Stimulated activated naive B cell treated with anti-CD40 and anti-IgM and Interleukin-4, amounts not matched to agents 10 μg/mL and 1 μg/mL and 100 μg/mL, for 72 hours (primary cell): Measurements from ENCODE around the gene L3MBTL1.

Source experiments
- ATAC-seq, 2 donors: fragments of 150-1000 bp; cut with Tn5 transposase; replicated peaks; 2 replicates each; pipeline ENCODE4 v1.10.0; 2021; ENCODE audit warnings: moderate library complexity in 1 of 2
- DNase-seq: peaks from one replicate; pipeline ENCODE4 v3.0.0; 2021
- H3K27ac Mint-ChIP-seq: one replicate; pipeline ENCODE4 v1.8.0; 2022; ENCODE audit warnings: mild to moderate bottlenecking, mixed read lengths
- H3K27me3 Mint-ChIP-seq, 2 donors: one replicate each; pipeline ENCODE4 v1.8.0; 2022; ENCODE audit warnings: mixed read lengths in 2 of 2
- H3K36me3 Mint-ChIP-seq, 2 donors: one replicate each; pipeline ENCODE4 v1.8.0; 2022; ENCODE audit warnings: mixed read lengths in 2 of 2, mild to moderate bottlenecking in 1 of 2
- H3K4me1 Mint-ChIP-seq, 2 donors: one replicate each; pipeline ENCODE4 v1.8.0; 2022; ENCODE audit warnings: mixed read lengths in 2 of 2, mild to moderate bottlenecking in 1 of 2
- H3K4me3 Mint-ChIP-seq, 2 donors: one replicate each; pipeline ENCODE4 v1.8.0; 2022; ENCODE audit warnings: mild to moderate bottlenecking in 2 of 2, mixed read lengths in 2 of 2, moderate library complexity in 1 of 2
- H3K9me3 Mint-ChIP-seq, 2 donors: one replicate each; pipeline ENCODE4 v1.8.0; 2022; ENCODE audit warnings: mixed read lengths in 2 of 2, mild to moderate bottlenecking in 1 of 2

Gene L3MBTL1

DNA sequence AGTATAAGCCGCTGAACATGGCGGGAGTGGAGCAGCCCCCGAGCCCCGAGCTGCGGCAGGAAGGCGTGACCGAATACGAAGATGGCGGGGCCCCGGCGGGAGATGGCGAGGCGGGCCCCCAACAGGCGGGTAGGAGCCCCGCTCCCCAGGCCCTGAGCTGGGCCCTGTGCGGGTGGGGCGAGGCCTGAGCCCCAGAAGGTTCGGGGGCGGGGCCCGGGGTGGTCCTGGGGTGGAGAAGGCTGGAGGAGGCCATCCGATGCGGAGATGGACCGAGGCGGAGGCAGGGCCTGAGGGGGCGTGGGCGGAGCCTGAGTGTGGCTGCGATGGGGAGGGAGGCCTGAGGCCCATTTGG is 7.1 kb downstream of the L3MBTL1 start:
- H3K9me3 Mint-ChIP-seq = no peaks in the 10 kb centered on the region
- peak; percentile 24 to 25 for ATAC-seq
- no peak for DNase-seq

GRCh38 chr20:43515628-43516027 is 8.1 kb downstream of the L3MBTL1 start:
- ATAC-seq (no peak), DNase-seq (no peak)
- H3K27me3 Mint-ChIP-seq = peaks cover 0 to 10% of the 10 kb centered on the region in 2 donors
- peaks cover 0 to 12% of the 10 kb centered on the region in 2 donors for H3K36me3 Mint-ChIP-seq
- no peak overlapping the region for H3K27ac Mint-ChIP-seq
- H3K4me3 Mint-ChIP-seq = peak overlapping the region in 1 of 2 donors; percentile 97
- peaks cover 0 to 4% of the 10 kb centered on the region in 2 donors for H3K9me3 Mint-ChIP-seq
- H3K4me1 Mint-ChIP-seq = peaks cover 0 to 21% of the 10 kb centered on the region in 2 donors

More for the DNA sequence above, 7.1 kb downstream of the L3MBTL1 start:
- peak overlapping the region; percentile 96 to 97 for H3K4me3 Mint-ChIP-seq
- peaks cover 0 to 21% of the 10 kb centered on the region in 2 donors for H3K4me1 Mint-ChIP-seq
- peaks cover 0 to 12% of the 10 kb centered on the region in 2 donors for H3K36me3 Mint-ChIP-seq
- peak overlapping the region; percentile 98 for H3K27ac Mint-ChIP-seq
- H3K27me3 Mint-ChIP-seq = peaks cover 0 to 10% of the 10 kb centered on the region in 2 donors

- ATAC-seq (no peak), DNase-seq (no peak)
- H3K27ac Mint-ChIP-seq = no peak overlapping the region
- H3K36me3 Mint-ChIP-seq = peaks cover 0 to 14% of the 10 kb centered on the region in 2 donors
- H3K27me3 Mint-ChIP-seq = peaks cover 0 to 6% of the 10 kb centered on the region in 2 donors
- peaks cover 0 to 21% of the 10 kb centered on the region in 2 donors for H3K4me1 Mint-ChIP-seq
- peaks cover 0 to 6% of the 10 kb centered on the region in 2 donors for H3K9me3 Mint-ChIP-seq
- H3K4me3 Mint-ChIP-seq = no peak overlapping the region
These were observed 8.8 kb downstream of the L3MBTL1 start for GRCh38 chr20:43516251-43516824.

GRCh38 chr20:43520074-43520630 is 12.7 kb downstream of the L3MBTL1 start:
- peaks cover 0 to 8% of the 10 kb centered on the region in 2 donors for H3K4me1 Mint-ChIP-seq
- peaks cover 0 to 6% of the 10 kb centered on the region in 2 donors for H3K9me3 Mint-ChIP-seq
- H3K27ac Mint-ChIP-seq = no peak overlapping the region
- no peak for DNase-seq
- no peak overlapping the region for H3K4me3 Mint-ChIP-seq
- H3K36me3 Mint-ChIP-seq = peaks cover 0 to 9% of the 10 kb centered on the region in 2 donors
- H3K27me3 Mint-ChIP-seq = no peaks in the 10 kb centered on the region
- ATAC-seq = no peak

DNA sequence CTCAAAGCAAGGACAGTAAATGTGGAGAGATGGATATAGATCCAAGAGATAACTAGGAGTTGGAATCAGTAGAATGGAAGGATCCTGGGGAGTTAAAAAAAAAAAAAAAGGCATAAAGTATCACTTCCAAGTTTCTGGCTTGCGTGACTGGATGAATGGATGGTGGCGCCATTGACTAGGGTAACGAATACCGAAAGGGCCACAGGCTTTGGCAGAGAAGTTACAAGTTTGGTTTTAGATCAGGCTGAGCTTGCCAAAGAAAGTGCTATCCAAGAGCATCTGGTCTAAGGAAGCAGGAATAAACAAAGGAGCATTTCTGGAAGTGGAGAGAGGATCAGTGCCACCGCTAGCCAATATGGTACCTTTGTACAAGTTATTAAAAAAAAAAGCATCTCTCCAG is 17.5 kb downstream of the L3MBTL1 start:
- Mint-ChIP-seq H3K36me3 (peaks cover 5 to 7% of the 10 kb centered on the region in 2 donors), H3K4me1 (no peaks in the 10 kb centered on the region), H3K4me3 (no peak overlapping the region), H3K9me3 (peaks cover 0 to 4% of the 10 kb centered on the region in 2 donors), H3K27ac (no peak overlapping the region), H3K27me3 (peaks cover 0 to 3% of the 10 kb centered on the region in 2 donors)
- no peak for DNase-seq
- ATAC-seq = no peak

GRCh38 chr20:43528258-43528875 is 20.9 kb downstream of the L3MBTL1 start:
- Mint-ChIP-seq H3K36me3 (peaks cover 4 to 5% of the 10 kb centered on the region in 2 donors), H3K9me3 (no peaks in the 10 kb centered on the region), H3K4me3 (no peak overlapping the region), H3K27me3 (peaks cover 0 to 3% of the 10 kb centered on the region in 2 donors), H3K27ac (no peak overlapping the region), H3K4me1 (no peaks in the 10 kb centered on the region)
- ATAC-seq = no peak
- DNase-seq = no peak

DNA sequence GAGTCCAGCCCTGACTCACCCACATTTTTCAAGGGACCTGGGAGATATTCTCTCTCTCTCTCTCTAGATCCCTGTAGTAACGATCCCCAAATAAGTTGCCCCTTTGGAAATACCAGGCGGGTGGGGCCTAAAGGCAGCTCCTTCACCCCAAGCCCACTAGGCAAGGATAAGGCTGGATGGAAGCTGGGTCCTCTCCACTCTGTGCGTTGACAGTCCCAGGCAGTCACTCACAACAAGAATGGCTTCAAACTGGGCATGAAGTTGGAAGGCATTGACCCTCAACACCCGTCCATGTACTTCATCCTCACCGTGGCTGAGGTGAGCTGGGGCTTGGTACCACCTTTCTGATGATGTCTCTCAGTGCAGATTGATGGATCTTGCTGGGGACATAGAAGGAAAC is 21.6 kb downstream of the L3MBTL1 start:
- H3K4me3 Mint-ChIP-seq = no peak overlapping the region
- H3K4me1 Mint-ChIP-seq = no peaks in the 10 kb centered on the region
- no peak overlapping the region for H3K27ac Mint-ChIP-seq
- H3K36me3 Mint-ChIP-seq = peaks cover 4 to 5% of the 10 kb centered on the region in 2 donors
- DNase-seq = no peak
- peaks cover 0 to 3% of the 10 kb centered on the region in 2 donors for H3K27me3 Mint-ChIP-seq
- no peak for ATAC-seq
- H3K9me3 Mint-ChIP-seq = no peaks in the 10 kb centered on the region

GRCh38 chr20:43529457-43530153 is 22.1 kb downstream of the L3MBTL1 start:
- H3K9me3 Mint-ChIP-seq = no peaks in the 10 kb centered on the region
- ATAC-seq = no peak
- H3K27me3 Mint-ChIP-seq = peaks cover 0 to 3% of the 10 kb centered on the region in 2 donors
- H3K4me3 Mint-ChIP-seq = no peak overlapping the region
- no peak overlapping the region for H3K27ac Mint-ChIP-seq
- H3K36me3 Mint-ChIP-seq = peaks cover 4 to 5% of the 10 kb centered on the region in 2 donors
- DNase-seq = no peak
- H3K4me1 Mint-ChIP-seq = no peaks in the 10 kb centered on the region

- H3K36me3 Mint-ChIP-seq = peaks cover 4 to 5% of the 10 kb centered on the region in 2 donors
- H3K9me3 Mint-ChIP-seq = no peaks in the 10 kb centered on the region
- H3K4me1 Mint-ChIP-seq = no peaks in the 10 kb centered on the region
- ATAC-seq = no peak
- H3K4me3 Mint-ChIP-seq = no peak overlapping the region
- no peak overlapping the region for H3K27ac Mint-ChIP-seq
- peaks cover 0 to 3% of the 10 kb centered on the region in 2 donors for H3K27me3 Mint-ChIP-seq
- DNase-seq = no peak
These were observed 23.0 kb downstream of the L3MBTL1 start for GRCh38 chr20:43530321-43531090.

- Mint-ChIP-seq H3K27me3 (peaks cover 0 to 3% of the 10 kb centered on the region in 2 donors), H3K36me3 (peaks cover 4 to 9% of the 10 kb centered on the region in 2 donors), H3K4me3 (no peak overlapping the region), H3K4me1 (no peaks in the 10 kb centered on the region), H3K27ac (peak overlapping the region; percentile 10), H3K9me3 (no peaks in the 10 kb centered on the region)
- DNase-seq (no peak), ATAC-seq (no peak)
These were observed 23.6 kb downstream of the L3MBTL1 start for GRCh38 chr20:43531091-43531443.

DNA sequence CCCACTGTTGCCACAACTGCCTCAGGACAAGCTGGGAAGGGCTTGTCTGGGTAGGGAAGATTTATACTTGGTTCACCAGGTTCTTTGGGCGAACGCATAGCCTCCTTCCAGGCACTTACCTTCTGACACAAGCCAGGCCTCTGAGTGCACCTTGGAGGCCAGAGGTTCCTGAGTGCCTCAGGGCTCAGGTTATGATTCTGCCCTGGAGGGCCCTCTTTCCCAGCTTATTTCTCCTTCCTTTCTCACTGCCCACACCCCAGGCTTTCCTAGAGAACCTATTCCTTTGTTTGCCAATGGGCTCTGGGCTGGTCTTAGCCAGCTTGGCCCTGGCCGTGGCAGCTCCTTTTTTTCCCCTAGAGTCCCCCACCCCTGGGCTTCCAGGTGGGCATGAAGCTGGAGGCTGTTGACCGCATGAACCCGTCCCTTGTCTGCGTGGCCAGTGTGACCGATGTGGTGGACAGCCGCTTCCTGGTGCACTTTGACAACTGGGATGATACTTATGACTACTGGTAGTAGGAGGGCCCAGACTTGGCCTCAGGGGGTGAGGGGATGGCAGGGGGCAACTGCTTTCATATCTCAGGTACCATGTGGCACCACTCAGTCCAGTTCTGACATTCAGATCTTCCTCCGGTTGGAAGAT is 25.0 kb downstream of the L3MBTL1 start:
- ATAC-seq (no peak), DNase-seq (no peak)
- Mint-ChIP-seq H3K4me1 (no peaks in the 10 kb centered on the region), H3K4me3 (no peak overlapping the region), H3K27ac (no peak overlapping the region), H3K36me3 (peaks cover 4 to 9% of the 10 kb centered on the region in 2 donors), H3K27me3 (peaks cover 0 to 3% of the 10 kb centered on the region in 2 donors), H3K9me3 (no peaks in the 10 kb centered on the region)

- ATAC-seq (no peak), DNase-seq (no peak)
- H3K9me3 Mint-ChIP-seq = no peaks in the 10 kb centered on the region
- H3K36me3 Mint-ChIP-seq = peaks cover 4 to 9% of the 10 kb centered on the region in 2 donors
- H3K27ac Mint-ChIP-seq = no peak overlapping the region
- H3K4me3 Mint-ChIP-seq = no peak overlapping the region
- H3K4me1 Mint-ChIP-seq = peaks cover 0 to 4% of the 10 kb centered on the region in 2 donors
- peaks cover 0 to 2% of the 10 kb centered on the region in 2 donors for H3K27me3 Mint-ChIP-seq
These were observed 25.6 kb downstream of the L3MBTL1 start for GRCh38 chr20:43533060-43533459.

- ATAC-seq (no peak), DNase-seq (no peak)
- Mint-ChIP-seq H3K9me3 (no peaks in the 10 kb centered on the region), H3K27ac (no peak overlapping the region), H3K4me1 (peaks cover 0 to 5% of the 10 kb centered on the region in 2 donors), H3K36me3 (peaks cover 8 to 10% of the 10 kb centered on the region in 2 donors), H3K4me3 (no peak overlapping the region), H3K27me3 (no peaks in the 10 kb centered on the region)
These were observed 26.5 kb downstream of the L3MBTL1 start for GRCh38 chr20:43534016-43534415.
